Metanephros (tissue), 2 donors: ENCODE data around the gene RXFP4. TPM values are rescaled to one million over a fixed set of nuclear protein-coding genes. Genes with fewer than 3 reads are reported as not detected.
A peak's percentile ranks its signal among the peaks of the same experiment; 100 is the strongest.

Source experiments
- small RNA-seq: library from RNA; depleted of rRNA; stranded (forward); fragments of <200 nt; gene quantifications from one replicate; pipeline ENCODE3, GENCODE V24; 2014; ENCODE audit warnings: low replicate concordance
- total RNA-seq: library from RNA; depleted of rRNA; stranded (reverse); fragments of >200 nt; gene quantifications from one replicate; pipeline ENCODE4 v1.2.3, GENCODE V29; 2014

Gene RXFP4, protein sequence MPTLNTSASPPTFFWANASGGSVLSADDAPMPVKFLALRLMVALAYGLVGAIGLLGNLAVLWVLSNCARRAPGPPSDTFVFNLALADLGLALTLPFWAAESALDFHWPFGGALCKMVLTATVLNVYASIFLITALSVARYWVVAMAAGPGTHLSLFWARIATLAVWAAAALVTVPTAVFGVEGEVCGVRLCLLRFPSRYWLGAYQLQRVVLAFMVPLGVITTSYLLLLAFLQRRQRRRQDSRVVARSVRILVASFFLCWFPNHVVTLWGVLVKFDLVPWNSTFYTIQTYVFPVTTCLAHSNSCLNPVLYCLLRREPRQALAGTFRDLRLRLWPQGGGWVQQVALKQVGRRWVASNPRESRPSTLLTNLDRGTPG
- total RNA-seq, result 0.18 TPM

DNA sequence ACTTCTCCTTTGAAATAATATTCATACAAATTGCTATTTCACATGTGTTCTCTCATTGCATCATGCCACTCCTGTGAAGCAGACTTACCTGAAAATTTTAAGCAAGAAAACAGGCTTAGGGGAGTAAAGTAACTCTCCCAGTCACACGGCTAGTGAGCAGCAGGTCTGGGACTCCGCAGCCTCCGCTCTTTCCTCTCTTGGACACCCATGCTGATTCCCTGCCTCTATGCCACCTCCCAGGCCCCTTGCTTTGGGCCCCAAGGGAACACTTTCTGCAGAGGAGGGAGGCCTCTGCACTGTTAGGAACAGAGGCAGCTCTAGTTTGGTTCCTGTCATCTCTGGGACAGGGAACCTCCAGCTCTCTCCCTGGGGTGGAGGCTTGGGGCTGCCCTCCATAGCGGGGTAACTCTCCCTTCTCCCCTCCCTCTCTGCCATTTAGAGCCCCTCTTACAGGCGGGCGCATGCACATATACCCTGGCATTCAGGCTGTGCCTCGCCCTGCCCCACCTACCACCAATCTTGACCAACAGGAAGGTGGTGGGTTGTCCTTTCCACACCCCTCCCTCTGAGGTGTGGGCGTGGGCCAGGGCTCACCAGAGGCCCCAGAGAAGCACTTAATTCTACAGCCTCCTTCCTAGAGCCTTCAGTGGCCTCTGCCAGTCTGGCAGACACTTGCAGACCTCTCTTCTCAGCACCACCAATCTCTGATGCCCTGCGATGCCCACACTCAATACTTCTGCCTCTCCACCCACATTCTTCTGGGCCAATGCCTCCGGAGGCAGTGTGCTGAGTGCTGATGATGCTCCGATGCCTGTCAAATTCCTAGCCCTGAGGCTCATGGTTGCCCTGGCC, at the start of gene RXFP4:
Gene RXFP4, plus strand, starts transcription at position 646 of the 852 bp plus-strand sequence. Its CDS starts 72 bp downstream, at position 718.

DNA sequence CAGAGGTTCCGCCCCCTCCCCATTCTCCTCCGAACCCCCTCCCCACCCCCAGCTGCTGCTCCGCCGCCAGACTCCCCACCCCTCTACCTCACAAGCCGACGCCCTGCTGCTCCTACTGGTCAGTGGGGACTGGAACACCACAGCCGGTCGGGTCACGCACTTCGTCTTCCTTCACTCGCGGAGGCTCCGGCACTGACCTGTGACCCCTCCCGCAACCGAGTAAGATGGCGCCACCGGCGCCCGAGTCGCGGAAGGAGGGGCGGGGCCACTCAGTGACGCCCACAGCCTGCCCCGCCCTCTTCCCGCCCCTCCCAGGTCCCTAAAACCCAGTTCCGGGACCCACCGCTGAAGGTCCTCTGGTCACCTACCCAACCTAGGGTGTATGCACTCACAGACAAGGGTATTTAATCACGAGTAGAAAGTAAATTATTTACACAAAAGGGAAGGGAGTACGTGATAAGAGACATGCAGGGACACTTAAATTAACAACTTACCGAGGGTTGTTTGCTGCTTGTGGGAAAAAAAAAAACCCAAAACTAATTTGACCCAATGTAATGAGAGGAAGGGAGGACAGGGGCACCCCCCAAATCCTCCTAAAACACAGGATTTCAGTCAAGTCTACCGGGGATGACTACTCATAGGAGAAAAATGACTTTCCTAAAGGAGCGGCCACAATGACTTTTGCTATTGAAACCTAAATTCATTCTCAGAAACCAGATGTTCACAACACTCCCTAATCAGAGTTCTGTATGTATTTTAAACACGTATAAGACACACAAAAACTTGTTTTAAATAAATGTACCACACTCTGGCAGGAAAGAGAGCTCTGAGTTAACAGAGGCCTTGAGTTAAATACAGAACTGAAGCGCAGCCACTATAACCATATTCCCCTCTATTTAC, 30.0 kb upstream of the RXFP4 start, which contains the start of gene RIT1:
Gene RIT1, minus strand, starts transcription at position 194 of the 900 bp plus-strand sequence. CDS start 588 bp downstream, outside the sequence.

DNA sequence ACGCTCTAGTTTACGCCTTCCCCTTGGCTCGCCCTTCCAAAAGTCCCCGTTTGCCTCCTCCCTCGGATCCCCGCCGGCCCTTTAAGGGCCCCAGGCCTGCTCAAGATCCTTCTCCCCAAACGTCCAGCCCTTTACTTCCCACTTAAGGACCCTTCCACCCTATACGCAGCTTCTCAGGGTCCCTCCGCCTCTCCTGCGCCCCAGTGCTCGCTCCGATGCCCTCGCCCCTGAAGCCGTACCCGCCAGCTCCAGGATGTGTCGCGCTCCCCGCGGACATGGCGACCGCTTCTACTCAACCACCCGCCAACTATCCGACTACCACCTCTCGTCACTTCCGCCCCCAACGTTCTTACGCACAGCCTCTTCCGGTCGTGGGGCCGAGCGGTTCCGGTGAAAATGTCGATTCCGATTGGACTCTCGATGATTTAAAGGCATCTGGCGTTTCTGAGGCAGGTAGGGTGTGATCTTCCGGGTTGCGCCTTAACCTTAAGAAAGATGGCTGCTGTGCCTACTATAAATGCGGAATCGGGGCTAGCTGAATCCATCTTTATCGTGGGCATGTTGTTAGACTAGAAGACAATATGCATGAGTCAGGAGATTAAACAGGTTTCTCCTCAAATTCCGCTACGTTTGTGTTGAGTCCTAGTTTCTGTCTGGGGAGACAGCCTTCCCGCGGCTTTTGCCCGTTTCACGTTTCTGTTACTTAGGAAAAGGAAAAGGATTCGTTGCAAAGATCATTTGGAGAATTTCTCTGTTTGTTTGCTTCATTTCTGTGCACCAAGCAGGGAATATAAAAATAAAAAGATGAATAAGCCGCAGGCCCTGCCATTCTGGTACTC, 7.1 kb upstream of the RXFP4 start, which contains the start of gene KHDC4:
Gene KHDC4, minus strand, starts transcription at position 317 of the 839 bp plus-strand sequence. Its CDS starts 40 bp downstream, at position 277.

DNA sequence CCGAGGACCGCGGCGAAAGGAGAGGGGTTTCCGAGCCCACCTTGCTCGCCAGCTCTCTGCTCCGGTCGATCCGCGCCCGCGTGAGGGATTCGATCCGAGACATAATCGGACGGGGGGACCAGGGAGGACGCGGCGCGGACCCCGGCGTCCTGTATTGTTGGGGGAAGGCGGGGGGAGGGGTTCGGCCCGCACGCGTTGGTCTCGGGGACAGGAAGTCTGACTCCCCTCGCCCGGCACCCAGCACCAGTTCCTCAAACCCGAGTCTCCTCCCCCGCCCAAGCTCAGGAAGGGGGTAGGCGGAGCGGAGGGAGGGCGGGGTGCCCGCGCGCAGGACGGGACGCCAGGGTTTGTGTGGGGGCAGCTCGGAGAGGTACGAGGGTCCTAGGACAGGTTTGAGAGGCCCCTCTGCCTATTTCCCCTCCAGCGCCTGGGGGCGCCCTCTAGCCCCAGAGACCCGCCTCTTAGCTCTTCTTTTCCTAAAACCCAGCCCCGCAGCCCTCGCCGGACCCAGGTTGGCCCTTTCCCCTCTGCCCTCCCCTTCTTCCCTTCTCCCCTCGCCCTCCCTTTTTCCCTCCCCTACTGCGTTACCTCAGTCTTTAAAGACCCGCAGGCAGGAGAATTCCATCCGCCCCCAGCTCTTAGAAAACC, 37.0 kb downstream of the RXFP4 start, which contains the start of gene ARHGEF2:
Gene ARHGEF2, minus strand, starts transcription at position 223 of the 648 bp plus-strand sequence. Its CDS starts 120 bp downstream, at position 103.

Small RNA genes lying within 50 kb of the gene (small RNA-seq; reads per million reads assigned to genes)
- gene MIR6738, result not detected
- gene RF00015, result not detected
- gene SCARNA4, result not detected
- 41.8 reads per million, percentile 97 among the genes with 10 or more reads in this experiment for gene SNORA80E

Other genes starting within 250 kb of the RXFP4 start
- 48.2 TPM for gene GON4L, start 84.4 kb upstream of the RXFP4 start, total RNA-seq
- gene SYT11, start 82.1 kb upstream of the RXFP4 start, total RNA-seq, result 20.0 TPM
- gene RIT1, start 30.3 kb upstream of the RXFP4 start, total RNA-seq, result 31.4 TPM
- 46.1 TPM for gene KHDC4, start 7.2 kb upstream of the RXFP4 start, total RNA-seq
- gene ARHGEF2, start 36.9 kb downstream of the RXFP4 start, total RNA-seq, result 93.6 TPM
- gene SSR2, start 79.3 kb downstream of the RXFP4 start, total RNA-seq, result 214 TPM
- 19.7 TPM for gene UBQLN4, start 112.2 kb downstream of the RXFP4 start, total RNA-seq
- gene LAMTOR2, start 113.1 kb downstream of the RXFP4 start, total RNA-seq, result 68.4 TPM
- gene RAB25, start 119.5 kb downstream of the RXFP4 start, total RNA-seq, result 34.3 TPM
- 29.6 TPM for gene MEX3A, start 140.8 kb downstream of the RXFP4 start, total RNA-seq
- gene LMNA, start 173.1 kb downstream of the RXFP4 start, total RNA-seq, result 182 TPM
- 20.3 TPM for gene SEMA4A, start 211.9 kb downstream of the RXFP4 start, total RNA-seq